ENCODE data around the gene IP6K2. TPM values are rescaled to one million over a fixed set of nuclear protein-coding genes. Genes with fewer than 3 reads are reported as not detected.
A peak's percentile ranks its signal among the peaks of the same experiment; 100 is the strongest.

The IP6K2 gene
- total and polyA plus RNA-seq, 2 of the 13 experiments (the other 11 are each of a cell fraction or from before 2014, with no cell fraction given): 85.5 to 112 TPM

DNA sequence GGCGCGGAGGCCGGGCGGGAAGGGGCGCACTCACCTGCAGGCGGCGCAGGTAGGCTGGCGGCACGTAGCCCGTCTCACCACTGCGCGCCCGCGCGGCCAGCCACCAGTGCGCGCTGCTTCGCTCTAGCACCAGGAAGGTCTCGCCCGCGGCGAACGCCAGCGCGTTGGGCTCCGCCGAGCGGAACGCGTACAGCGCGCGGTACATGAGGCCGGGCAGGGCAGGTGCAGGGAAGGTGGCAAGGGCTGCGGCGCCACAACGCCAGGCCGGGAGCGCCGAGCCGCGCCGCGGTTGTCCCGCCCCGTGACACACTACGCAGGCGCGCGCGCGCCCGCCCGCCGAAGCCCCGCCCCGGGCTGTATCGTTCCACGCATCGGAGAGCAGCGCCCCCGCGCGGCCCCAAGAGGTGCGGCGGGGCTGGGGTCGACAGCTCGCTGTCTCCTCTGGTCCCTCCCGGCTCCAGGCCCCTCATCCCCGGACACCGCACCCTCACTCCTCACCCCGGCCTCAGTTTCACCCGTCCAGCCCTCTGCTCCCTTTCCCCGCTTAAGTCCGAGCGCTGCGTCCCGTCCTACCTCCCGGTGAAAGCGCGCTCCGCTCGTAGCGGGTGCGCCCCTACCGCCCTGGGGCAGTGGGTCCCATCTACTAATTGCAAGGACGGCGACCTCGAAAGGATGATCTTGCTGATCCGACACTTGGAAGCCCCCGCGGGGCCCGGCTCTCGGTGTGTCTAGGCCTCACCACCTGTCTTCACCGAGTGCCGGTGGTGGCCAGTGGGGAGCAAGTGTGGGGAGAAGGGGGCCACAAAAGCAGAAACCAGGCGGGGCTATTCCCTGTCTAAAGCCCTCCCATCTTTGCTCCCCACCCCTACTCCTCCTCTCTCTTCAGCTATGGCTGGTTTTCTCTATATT is 31.2 kb downstream of the IP6K2 start, which contains the start of gene NCKIPSD (continued):
- TF ChIP-seq, protein P1, sequence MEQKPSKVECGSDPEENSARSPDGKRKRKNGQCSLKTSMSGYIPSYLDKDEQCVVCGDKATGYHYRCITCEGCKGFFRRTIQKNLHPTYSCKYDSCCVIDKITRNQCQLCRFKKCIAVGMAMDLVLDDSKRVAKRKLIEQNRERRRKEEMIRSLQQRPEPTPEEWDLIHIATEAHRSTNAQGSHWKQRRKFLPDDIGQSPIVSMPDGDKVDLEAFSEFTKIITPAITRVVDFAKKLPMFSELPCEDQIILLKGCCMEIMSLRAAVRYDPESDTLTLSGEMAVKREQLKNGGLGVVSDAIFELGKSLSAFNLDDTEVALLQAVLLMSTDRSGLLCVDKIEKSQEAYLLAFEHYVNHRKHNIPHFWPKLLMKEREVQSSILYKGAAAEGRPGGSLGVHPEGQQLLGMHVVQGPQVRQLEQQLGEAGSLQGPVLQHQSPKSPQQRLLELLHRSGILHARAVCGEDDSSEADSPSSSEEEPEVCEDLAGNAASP (CRISPR knock-in tag; IDR thresholded peaks at IDR 0.05; ENCODE audit: borderline replicate concordance): no peak
- TF ChIP-seq FLYWCH1 (CRISPR knock-in tag; IDR thresholded peaks at IDR 0.05) (0 out of 2 replicates have a peak, but pooled peaks have one; percentile 68), HCFC1 (IDR thresholded peaks at IDR 0.05; ENCODE audit: low read depth, low read length) (no peak), SKI (IDR thresholded peaks at IDR 0.05; ENCODE audit: partially characterized antibody) (no peak), SRY (CRISPR knock-in tag; IDR thresholded peaks at IDR 0.05) (peak; percentile 93), RCOR2 (CRISPR knock-in tag; IDR thresholded peaks at IDR 0.05) (no peak), ZNF441 (CRISPR knock-in tag; IDR thresholded peaks at IDR 0.05; ENCODE audit: borderline replicate concordance) (peak; percentile 52; the same call in 1 of the 2 replicates), NCOR1 (IDR thresholded peaks at IDR 0.05; ENCODE audit: borderline replicate concordance, low read length) (no peak), ATF7 (IDR thresholded peaks at IDR 0.05) (no peak), ATF7 (CRISPR knock-in tag; IDR thresholded peaks at IDR 0.05) (0 out of 2 replicates have a peak, but pooled peaks have one; percentile 43), ATF7-NPFF (CRISPR knock-in tag; IDR thresholded peaks at IDR 0.05; ENCODE audit: low read depth) (peak; percentile 91), ZFP36 (IDR thresholded peaks at IDR 0.05; ENCODE audit: borderline replicate concordance, low read depth, low read length, partially characterized antibody) (no peak), ZNF160 (CRISPR knock-in tag; IDR thresholded peaks at IDR 0.05) (peak; percentile 75; the same call in 1 of the 2 replicates)
- TF ChIP-seq, protein P2, sequence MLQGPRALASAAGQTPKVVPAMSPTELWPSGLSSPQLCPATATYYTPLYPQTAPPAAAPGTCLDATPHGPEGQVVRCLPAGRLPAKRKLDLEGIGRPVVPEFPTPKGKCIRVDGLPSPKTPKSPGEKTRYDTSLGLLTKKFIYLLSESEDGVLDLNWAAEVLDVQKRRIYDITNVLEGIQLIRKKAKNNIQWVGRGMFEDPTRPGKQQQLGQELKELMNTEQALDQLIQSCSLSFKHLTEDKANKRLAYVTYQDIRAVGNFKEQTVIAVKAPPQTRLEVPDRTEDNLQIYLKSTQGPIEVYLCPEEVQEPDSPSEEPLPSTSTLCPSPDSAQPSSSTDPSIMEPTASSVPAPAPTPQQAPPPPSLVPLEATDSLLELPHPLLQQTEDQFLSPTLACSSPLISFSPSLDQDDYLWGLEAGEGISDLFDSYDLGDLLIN (CRISPR knock-in tag; IDR thresholded peaks at IDR 0.05; ENCODE audit: borderline replicate concordance): no peak; the same call in 1 of the 2 replicates
- TF ChIP-seq, protein P3, sequence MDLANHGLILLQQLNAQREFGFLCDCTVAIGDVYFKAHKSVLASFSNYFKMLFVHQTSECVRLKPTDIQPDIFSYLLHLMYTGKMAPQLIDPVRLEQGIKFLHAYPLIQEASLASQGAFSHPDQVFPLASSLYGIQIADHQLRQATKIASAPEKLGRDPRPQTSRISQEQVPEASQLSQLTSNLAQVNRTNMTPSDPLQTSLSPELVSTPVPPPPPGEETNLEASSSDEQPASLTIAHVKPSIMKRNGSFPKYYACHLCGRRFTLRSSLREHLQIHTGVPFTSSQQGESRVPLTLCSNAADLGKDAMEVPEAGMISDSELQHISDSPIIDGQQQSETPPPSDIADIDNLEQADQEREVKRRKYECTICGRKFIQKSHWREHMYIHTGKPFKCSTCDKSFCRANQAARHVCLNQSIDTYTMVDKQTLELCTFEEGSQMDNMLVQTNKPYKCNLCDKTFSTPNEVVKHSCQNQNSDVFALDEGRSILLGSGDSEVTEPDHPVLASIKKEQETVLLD (CRISPR knock-in tag; IDR thresholded peaks at IDR 0.05; ENCODE audit: low read depth): no peak
- TF ChIP-seq, protein P4, sequence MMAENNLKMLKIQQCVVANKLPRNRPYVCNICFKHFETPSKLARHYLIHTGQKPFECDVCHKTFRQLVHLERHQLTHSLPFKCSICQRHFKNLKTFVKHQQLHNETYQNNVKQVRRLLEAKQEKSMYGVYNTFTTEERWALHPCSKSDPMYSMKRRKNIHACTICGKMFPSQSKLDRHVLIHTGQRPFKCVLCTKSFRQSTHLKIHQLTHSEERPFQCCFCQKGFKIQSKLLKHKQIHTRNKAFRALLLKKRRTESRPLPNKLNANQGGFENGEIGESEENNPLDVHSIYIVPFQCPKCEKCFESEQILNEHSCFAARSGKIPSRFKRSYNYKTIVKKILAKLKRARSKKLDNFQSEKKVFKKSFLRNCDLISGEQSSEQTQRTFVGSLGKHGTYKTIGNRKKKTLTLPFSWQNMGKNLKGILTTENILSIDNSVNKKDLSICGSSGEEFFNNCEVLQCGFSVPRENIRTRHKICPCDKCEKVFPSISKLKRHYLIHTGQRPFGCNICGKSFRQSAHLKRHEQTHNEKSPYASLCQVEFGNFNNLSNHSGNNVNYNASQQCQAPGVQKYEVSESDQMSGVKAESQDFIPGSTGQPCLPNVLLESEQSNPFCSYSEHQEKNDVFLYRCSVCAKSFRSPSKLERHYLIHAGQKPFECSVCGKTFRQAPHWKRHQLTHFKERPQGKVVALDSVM (CRISPR knock-in tag; IDR thresholded peaks at IDR 0.05): no peak
- TF ChIP-seq, protein P5, sequence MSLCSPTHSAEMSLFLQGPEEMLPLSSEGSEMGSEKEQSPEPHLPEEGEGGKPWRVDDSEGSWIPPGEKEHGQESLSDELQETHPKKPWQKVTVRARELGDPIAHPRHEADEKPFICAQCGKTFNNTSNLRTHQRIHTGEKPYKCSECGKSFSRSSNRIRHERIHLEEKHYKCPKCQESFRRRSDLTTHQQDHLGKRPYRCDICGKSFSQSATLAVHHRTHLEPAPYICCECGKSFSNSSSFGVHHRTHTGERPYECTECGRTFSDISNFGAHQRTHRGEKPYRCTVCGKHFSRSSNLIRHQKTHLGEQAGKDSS (CRISPR knock-in tag; IDR thresholded peaks at IDR 0.05; ENCODE audit: borderline replicate concordance, low read depth): peak; percentile 94
- TF ChIP-seq, protein P6, sequence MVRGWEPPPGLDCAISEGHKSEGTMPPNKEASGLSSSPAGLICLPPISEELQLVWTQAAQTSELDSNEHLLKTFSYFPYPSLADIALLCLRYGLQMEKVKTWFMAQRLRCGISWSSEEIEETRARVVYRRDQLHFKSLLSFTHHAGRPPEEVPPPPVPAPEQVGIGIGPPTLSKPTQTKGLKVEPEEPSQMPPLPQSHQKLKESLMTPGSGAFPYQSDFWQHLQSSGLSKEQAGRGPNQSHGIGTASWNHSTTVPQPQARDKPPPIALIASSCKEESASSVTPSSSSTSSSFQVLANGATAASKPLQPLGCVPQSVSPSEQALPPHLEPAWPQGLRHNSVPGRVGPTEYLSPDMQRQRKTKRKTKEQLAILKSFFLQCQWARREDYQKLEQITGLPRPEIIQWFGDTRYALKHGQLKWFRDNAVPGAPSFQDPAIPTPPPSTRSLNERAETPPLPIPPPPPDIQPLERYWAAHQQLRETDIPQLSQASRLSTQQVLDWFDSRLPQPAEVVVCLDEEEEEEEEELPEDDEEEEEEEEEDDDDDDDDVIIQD (CRISPR knock-in tag; IDR thresholded peaks at IDR 0.05; ENCODE audit: low read depth): no peak
- TF ChIP-seq, protein P7, sequence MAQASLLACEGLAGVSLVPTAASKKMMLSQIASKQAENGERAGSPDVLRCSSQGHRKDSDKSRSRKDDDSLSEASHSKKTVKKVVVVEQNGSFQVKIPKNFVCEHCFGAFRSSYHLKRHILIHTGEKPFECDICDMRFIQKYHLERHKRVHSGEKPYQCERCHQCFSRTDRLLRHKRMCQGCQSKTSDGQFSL (CRISPR knock-in tag; IDR thresholded peaks at IDR 0.05): no peak

Data from HepG2 (cell line).